ENCODE data around the gene PCMTD2. TPM values are rescaled to one million over a fixed set of nuclear protein-coding genes. Genes with fewer than 3 reads are reported as not detected.
A peak's percentile ranks its signal among the peaks of the same experiment; 100 is the strongest.

The PCMTD2 gene
- total RNA-seq, 1 donor from 2014 or later, result 53.4 TPM

- no peaks in the 10 kb centered on the region for H3K36me3 Mint-ChIP-seq (ENCODE audit: low read depth)
- no peak for TF ChIP-seq CTCF (IDR thresholded peaks at IDR 0.05)
- no peaks in the 10 kb centered on the region for H3K4me1 Mint-ChIP-seq
- ChIA-PET POLR2A (no interaction called here), CTCF (no interaction called here)
- intact Hi-C loops (cut with micrococcal nuclease), result no loop called here
- H3K27me3 Mint-ChIP-seq, result peaks cover 36% of the 10 kb centered on the region
- H3K4me3 Mint-ChIP-seq, result no peak overlapping the region
- H3K9me3 Mint-ChIP-seq, result no peaks in the 10 kb centered on the region
- no peak overlapping the region for H3K27ac Mint-ChIP-seq
- ATAC-seq (ENCODE audit: low read depth), result no peak
- DNase-seq, result no peak
These were observed 8.8 kb upstream of the PCMTD2 start for GRCh38 chr20:64246616-64247306.

GRCh38 chr20:64247307-64247618 lies 8.3 kb upstream of the PCMTD2 start:
- H3K27ac Mint-ChIP-seq, result no peak overlapping the region
- intact Hi-C loops (cut with micrococcal nuclease), result no loop called here
- no peak for DNase-seq

GRCh38 chr20:64247970-64248841 lies 7.3 kb upstream of the PCMTD2 start:
- no peak for DNase-seq
- ChIA-PET POLR2A (no interaction called here), CTCF (no interaction called here)
- Mint-ChIP-seq H3K27ac (no peak overlapping the region), H3K9me3 (no peaks in the 10 kb centered on the region), H3K27me3 (peaks cover 37% of the 10 kb centered on the region), H3K36me3 (ENCODE audit: low read depth) (no peaks in the 10 kb centered on the region), H3K4me3 (no peak overlapping the region), H3K4me1 (peaks cover 9% of the 10 kb centered on the region)
- intact Hi-C loops (cut with micrococcal nuclease), result no loop called here
- ATAC-seq (ENCODE audit: low read depth), result no peak
- no peak for TF ChIP-seq CTCF (IDR thresholded peaks at IDR 0.05)

More at GRCh38 chr20:64247307-64247618, 8.3 kb upstream of the PCMTD2 start:
- no peak overlapping the region for H3K4me3 Mint-ChIP-seq
- no peaks in the 10 kb centered on the region for H3K4me1 Mint-ChIP-seq
- H3K9me3 Mint-ChIP-seq, result no peaks in the 10 kb centered on the region
- H3K27me3 Mint-ChIP-seq, result peaks cover 38% of the 10 kb centered on the region
- no peak for TF ChIP-seq CTCF (IDR thresholded peaks at IDR 0.05)
- no peaks in the 10 kb centered on the region for H3K36me3 Mint-ChIP-seq (ENCODE audit: low read depth)
- no peak for ATAC-seq (ENCODE audit: low read depth)
- POLR2A ChIA-PET, result no interaction called here
- CTCF ChIA-PET, result no interaction called here

- peaks cover 16% of the 10 kb centered on the region for H3K4me1 Mint-ChIP-seq
- ChIA-PET POLR2A (no interaction called here), CTCF (no interaction called here)
- no peak overlapping the region for H3K4me3 Mint-ChIP-seq
- TF ChIP-seq CTCF (IDR thresholded peaks at IDR 0.05), result no peak
- ATAC-seq (ENCODE audit: low read depth) (no peak), DNase-seq (no peak)
- H3K9me3 Mint-ChIP-seq, result no peaks in the 10 kb centered on the region
- intact Hi-C loops (cut with micrococcal nuclease), result no loop called here
- peaks cover 23% of the 10 kb centered on the region for H3K27me3 Mint-ChIP-seq
- no peak overlapping the region for H3K27ac Mint-ChIP-seq
- H3K36me3 Mint-ChIP-seq (ENCODE audit: low read depth), result no peaks in the 10 kb centered on the region
These were observed 5.5 kb upstream of the PCMTD2 start for GRCh38 chr20:64250027-64250426.

- H3K9me3 Mint-ChIP-seq, result no peaks in the 10 kb centered on the region
- peaks cover 8% of the 10 kb centered on the region for H3K27me3 Mint-ChIP-seq
- H3K4me3 Mint-ChIP-seq, result peak overlapping the region; percentile 9
- intact Hi-C loops (cut with micrococcal nuclease), result no loop called here
- H3K4me1 Mint-ChIP-seq, result peaks cover 37% of the 10 kb centered on the region
- H3K36me3 Mint-ChIP-seq (ENCODE audit: low read depth), result no peaks in the 10 kb centered on the region
- DNase-seq (no peak), ATAC-seq (ENCODE audit: low read depth) (no peak)
- ChIA-PET CTCF (no interaction called here), POLR2A (no interaction called here)
- H3K27ac Mint-ChIP-seq, result no peak overlapping the region
- TF ChIP-seq CTCF (IDR thresholded peaks at IDR 0.05), result no peak
These were observed 2.6 kb upstream of the PCMTD2 start for GRCh38 chr20:64253000-64253383.
